ENCODE results near the gene PRPSAP1. TPM values are rescaled to one million over a fixed set of nuclear protein-coding genes. Genes with fewer than 3 reads are reported as not detected.
"Not testable (repeated sequence)": the region's sequence is repeated elsewhere in the genome, so short reads cannot be mapped to it uniquely, and the experiment has no call there.

The PRPSAP1 gene
- total RNA-seq, 1 donor from 2014 or later, result 38.8 TPM

- DNase-seq (no peak), ATAC-seq (no peak)
These were observed 12.5 kb upstream of the PRPSAP1 start for GRCh38 chr17:76366247-76366646.

GRCh38 chr17:76365256-76365903 is 11.7 kb upstream of the PRPSAP1 start:
- intact Hi-C loops (cut with micrococcal nuclease), result no loop called here
- no peak for DNase-seq
- no peak for ATAC-seq

More at GRCh38 chr17:76366247-76366646, 12.5 kb upstream of the PRPSAP1 start:
- intact Hi-C loops (cut with micrococcal nuclease), result no loop called here

- intact Hi-C loops (cut with micrococcal nuclease), result no loop called here
- ATAC-seq, result no peak
- no peak for DNase-seq
These were observed 9.6 kb upstream of the PRPSAP1 start for GRCh38 chr17:76363107-76363842.

GRCh38 chr17:76360461-76360860 is 6.7 kb upstream of the PRPSAP1 start:
- DNase-seq (no peak), ATAC-seq (no peak)
- intact Hi-C loops (cut with micrococcal nuclease), result no loop called here

GRCh38 chr17:76359776-76360175 is 6.1 kb upstream of the PRPSAP1 start:
- ATAC-seq; DNase-seq; intact Hi-C loops (cut with micrococcal nuclease): not testable (repeated sequence)

GRCh38 chr17:76359375-76359774 is 5.7 kb upstream of the PRPSAP1 start:
- intact Hi-C loops (cut with micrococcal nuclease), result no loop called here
- DNase-seq (no peak), ATAC-seq (no peak)

DNA sequence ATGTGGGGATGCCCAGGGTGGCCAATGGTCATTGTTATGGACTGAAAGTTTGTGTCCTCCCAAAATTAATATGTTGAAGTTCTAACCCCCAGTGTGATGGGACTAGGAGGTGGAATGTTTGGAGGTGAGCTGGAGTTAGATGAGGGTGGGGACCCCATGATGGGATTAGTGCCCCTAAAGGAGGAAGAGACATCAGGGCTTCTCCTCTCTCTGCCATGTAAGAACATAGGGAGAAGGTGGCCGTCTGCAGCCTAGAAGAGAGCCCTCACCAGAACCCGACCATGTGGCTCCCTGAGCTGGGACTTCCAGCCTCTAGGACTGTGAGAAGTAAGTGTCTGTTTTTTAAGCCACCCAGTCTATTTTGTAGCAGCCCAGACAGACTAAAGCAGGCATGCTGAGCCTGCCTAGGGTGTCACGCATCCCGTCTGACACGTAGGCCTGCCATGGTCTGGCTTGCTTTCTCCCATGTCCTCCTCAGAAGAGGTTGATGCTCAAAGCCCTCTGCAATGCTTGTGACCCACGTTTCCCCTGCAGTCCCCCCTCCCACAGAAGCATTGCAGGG is 4.0 kb upstream of the PRPSAP1 start:
- intact Hi-C loops (cut with micrococcal nuclease), result no loop called here
- ATAC-seq, result no peak
- DNase-seq, result no peak

DNA sequence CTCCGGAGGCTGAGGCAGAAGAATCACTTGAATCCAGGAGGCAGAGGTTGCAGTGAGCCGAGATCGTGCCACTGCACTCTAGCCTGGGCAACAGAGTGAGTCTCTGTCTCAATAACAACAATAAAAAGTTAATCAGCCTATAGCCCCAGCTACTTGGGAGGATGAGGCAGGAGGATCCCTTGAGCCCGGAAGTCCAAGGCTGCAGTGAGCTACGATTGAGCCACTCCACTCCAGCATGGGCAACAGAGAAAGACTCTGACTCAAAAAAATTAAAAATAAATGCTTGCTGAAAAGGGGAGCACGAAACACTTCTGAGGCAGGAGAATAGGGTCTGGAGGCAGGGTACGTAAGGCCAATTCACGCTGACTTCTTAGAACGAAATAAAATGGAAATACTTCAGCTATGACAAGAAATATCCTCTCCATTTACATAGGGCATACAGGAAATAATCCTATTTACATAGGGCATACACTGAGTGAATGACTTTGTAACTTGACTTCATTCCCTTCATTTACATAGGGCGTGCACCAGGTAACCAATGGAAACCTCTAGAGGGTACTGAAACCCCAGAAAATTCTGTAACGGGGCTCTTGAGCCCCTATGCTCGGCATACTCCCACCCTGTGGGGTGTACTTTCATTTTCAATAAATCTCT is 3.2 kb upstream of the PRPSAP1 start:
- ATAC-seq (no peak), DNase-seq (no peak)
- intact Hi-C loops (cut with micrococcal nuclease), result no loop called here

GRCh38 chr17:76354747-76355310 is 1.1 kb upstream of the PRPSAP1 start:
- intact Hi-C loops (cut with micrococcal nuclease), result no loop called here
- ATAC-seq (no peak), DNase-seq (no peak)

DNA sequence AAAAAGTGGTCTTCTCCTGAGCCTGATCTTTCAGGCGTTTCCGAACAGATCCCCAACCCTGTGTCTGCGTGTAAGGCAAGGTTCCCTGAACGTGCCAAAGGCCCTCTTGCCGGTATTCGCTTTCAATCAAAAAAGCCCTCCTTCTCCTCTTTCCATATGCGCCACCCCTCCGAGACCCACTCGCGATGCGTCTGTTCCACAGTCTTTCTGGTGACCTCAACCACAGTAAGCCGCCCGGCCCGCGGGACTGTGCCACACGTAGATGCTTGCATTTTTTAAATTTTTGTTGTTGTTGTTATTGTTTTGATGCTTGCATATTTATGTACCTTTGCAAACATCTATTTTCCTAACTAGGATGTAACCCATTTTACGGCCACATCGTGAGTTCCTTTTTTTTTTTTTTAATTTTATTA is 607 bp upstream of the PRPSAP1 start:
- intact Hi-C loops (cut with micrococcal nuclease), result no loop called here
- DNase-seq, result peak; percentile 38
- ATAC-seq, result no peak

DNA sequence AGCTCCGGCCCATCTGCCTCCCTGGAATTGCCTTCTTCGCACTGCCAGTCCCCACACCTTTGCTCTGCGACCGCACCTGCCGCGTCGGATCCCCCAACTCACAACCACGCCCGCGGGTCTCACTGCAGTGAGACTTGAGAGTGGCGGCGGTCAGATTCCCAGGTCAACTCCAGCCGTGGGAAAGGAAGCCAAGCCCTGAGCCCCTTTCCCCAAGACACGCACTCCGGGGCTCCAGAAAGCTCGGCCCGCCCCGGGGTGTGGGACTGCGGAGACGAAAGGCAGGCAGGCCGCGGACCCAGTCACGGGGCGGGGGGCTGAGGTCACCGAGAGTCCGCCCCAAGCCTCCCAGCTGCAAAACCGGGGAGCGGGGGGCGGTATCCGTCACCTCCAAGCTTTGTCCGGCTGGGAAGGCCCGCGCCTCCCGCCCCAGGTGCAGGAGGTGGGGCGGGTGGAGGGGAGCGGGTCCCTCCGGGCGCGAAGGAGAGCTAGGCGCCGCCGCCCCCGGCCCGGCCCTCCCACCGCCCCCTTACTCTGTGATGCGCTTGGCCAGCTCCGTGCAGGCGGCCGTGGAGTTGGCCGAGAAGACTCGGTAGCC is 615 bp downstream of the PRPSAP1 start:
- peak; percentile 58 for DNase-seq
- intact Hi-C loops (cut with micrococcal nuclease), result no loop called here
- peak; percentile 48 for ATAC-seq

DNA sequence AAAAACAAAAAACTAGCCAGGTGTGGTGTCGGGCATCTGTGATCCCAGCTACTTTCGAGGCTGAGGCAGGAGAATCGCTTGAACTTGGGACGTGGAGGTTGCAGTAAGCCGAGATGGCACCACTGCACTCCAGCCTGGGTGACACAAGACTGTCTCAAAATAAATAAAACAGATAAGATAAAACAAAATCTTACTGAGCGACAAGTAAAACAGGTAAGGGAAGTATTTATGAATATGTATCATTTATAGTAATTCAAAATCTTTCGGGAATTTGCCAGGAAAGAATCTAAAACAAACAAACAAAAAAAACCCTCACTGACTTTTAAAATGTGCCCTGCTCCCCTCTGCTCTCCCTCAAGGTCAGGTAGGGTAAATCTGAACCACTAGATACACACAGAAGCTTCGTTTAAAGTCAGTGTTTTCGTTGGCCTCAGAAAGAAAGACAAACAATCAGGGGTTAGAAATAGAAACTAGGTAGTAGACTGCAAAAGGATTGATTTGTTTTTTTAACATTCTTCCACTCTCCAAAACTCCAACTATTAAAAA is 2.1 kb downstream of the PRPSAP1 start:
- no peak for DNase-seq
- ATAC-seq, result no peak
- intact Hi-C loops (cut with micrococcal nuclease), result no loop called here

DNA sequence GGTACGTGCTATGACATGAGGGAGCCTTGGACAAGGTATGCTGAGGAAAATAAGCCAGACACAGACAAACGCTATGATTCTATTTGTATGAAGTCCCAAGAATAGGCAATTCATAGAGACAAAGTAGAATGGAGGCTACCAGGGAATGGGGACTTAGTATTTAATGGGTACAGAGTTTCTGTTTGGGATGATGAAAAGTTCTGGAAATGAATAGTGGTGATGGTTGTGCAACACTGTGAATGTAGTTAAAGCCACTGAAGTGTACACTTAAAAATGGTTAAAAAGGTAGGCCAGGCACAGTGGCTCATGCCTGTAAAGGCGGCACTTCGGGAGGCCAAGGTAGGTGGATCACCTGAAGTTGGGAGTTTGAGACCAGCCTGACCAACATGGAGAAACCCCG is 3.3 kb downstream of the PRPSAP1 start:
- intact Hi-C loops (cut with micrococcal nuclease), result no loop called here
- ATAC-seq (no peak), DNase-seq (no peak)

DNA sequence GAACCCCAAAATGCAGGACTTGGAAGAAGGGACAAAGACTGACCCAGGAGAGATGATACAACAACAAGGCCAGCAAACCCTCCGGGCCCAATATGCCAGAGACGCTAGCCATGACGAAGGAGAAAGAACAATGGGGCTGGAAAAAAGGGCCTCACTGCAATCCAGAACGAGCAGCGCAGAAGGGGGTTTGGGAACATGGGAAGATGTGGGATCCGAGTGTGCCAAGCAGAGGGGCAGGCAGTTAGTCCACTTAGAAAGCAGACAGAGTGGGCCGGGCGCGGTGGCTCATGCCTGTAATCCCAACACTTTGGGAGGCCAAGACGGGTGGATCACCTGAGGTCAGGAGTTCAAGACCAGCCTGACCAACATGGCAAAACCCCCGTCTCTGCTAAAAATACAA is 6.8 kb downstream of the PRPSAP1 start:
- ATAC-seq, DNase-seq: not testable (repeated sequence)

GRCh38 chr17:76345377-76345974 is 8.2 kb downstream of the PRPSAP1 start:
- DNase-seq, result no peak
- intact Hi-C loops (cut with micrococcal nuclease), result no loop called here
- no peak for ATAC-seq

More for the DNA sequence above, 6.8 kb downstream of the PRPSAP1 start:
- intact Hi-C loops (cut with micrococcal nuclease), result not testable (repeated sequence)

GRCh38 chr17:76343106-76343505 is 10.6 kb downstream of the PRPSAP1 start:
- DNase-seq, result no peak
- intact Hi-C loops (cut with micrococcal nuclease), result loop anchor here (5.0 kb wide), 1 partner anchor 36 kb away; the partner anchor contains the start of gene QRICH2

DNA sequence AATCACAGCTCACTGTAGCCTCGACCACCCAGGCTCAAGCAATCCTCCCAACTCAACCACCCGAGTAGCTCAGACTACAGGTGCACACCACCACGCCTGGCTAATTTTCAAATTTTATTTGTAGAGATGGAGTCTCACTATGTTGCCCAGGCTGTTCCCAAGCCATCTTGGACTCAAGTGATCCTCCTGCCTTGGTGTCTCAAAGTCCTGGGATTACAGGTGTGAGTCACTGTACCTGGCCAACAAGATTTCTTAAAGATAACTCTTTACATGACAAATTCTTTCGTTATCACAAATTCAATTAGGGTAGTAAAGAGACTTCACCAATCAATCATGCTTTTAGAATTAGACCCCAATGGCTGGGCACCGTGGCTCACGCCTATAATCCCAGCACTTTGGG is 12.4 kb downstream of the PRPSAP1 start:
- intact Hi-C loops (cut with micrococcal nuclease), result loop anchor here (5.0 kb wide), 1 partner anchor 34 kb away; the partner anchor contains the start of gene QRICH2
- no peak for ATAC-seq
- DNase-seq, result no peak

More at GRCh38 chr17:76343106-76343505, 10.6 kb downstream of the PRPSAP1 start:
- no peak for ATAC-seq

DNA sequence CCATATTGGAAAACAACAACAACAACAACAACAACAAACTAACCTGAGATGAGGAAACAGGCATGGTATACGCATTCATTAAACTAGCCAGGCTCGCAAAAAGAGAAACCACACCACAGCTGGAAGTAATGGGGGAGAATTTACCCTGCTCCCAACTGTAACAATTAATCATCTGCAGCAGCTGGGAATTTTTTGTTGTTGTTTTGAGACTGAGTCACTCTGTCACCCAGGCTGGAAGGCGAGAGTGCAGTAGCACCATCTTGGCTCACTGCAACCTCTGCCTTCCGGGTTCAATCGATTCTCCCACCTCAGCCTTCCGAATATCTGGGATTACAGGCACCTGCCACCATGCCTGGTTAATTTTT is 16.3 kb downstream of the PRPSAP1 start:
- intact Hi-C loops (cut with micrococcal nuclease), result no loop called here
- ATAC-seq, result no peak
- no peak for DNase-seq
